GM19455 (cell line): Measurements from ENCODE around the gene ANGPTL4.
A peak's percentile ranks its signal among the peaks of the same experiment; 100 is the strongest.
"Not testable (repeated sequence)": the region's sequence is repeated elsewhere in the genome, so short reads cannot be mapped to it uniquely, and the experiment has no call there.

Experiments used
- ATAC-seq: cut with Tn5 transposase; IDR thresholded peaks from one replicate; pipeline ENCODE4 v1.9.1; 2021; ENCODE audit not compliant: unreplicated experiment

The ANGPTL4 gene

DNA sequence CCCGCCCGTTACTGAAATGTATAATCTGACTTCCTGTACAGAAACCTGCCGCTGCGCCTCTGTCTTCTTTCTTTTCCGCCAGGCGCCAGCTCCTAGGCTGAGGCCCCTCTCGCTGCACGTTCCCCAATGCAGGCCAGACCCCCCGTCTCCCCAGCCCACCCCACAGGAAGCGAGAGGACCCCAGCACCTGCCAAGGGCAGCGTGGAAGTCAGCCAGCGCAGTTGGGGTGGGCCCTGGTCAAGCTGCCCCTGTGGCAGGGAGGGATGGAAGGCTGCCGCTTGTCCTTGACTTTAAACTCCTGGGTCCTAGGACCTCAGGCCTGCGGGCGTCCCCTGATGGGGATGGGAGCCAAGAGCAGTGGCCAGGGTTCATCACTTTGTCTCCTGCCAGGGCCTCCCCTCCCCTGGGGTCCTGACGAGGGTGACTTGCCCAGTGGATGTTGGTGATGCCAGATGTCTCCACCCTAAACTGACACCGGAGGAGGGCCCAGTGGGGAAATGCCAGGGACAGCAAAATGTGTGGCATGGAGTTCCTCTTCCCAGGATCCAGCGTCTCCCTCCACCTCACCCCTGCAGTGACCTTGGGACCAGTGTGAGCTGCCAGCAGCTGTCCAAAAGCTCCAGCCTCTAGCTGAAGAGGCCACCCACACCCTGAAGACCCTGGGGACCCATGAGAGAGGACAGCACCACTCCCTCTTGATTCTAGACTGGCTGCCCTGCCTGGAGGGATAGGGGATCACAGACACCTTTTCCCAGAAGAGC lies 40.6 kb downstream of the ANGPTL4 start:
- no peak for ATAC-seq

GRCh38 chr19:8410718-8411117 lies 46.8 kb downstream of the ANGPTL4 start:
- ATAC-seq = not testable (repeated sequence)

GRCh38 chr19:8412783-8413628 lies 49.1 kb downstream of the ANGPTL4 start, which contains the start of gene MARCHF2:
TSS of gene MARCHF2 (plus strand) at chr19:8413305. CDS start at chr19:8421841, 8,536 bp downstream.
- peak; percentile 98 for ATAC-seq

GRCh38 chr19:8413629-8413995 lies 49.7 kb downstream of the ANGPTL4 start:
- ATAC-seq = no peak

DNA sequence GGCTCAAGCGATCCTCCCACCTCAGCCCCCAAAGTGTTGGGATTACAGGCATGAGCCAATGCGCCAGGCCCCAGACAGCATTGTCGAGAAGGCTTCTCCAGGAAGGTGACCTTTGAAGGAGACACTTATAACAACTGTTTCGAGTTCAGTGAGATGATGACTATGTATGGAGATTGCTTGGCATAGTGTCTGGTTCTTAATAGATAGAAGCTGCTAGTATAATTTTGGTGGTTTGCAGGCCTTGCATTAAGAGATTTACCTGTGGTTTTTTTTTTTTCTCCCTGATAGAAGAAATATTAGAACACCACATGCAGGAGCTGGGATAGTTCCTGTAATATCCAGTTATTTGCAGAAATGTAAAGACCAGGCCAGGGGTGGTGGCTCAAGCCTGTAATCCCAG lies 52.8 kb downstream of the ANGPTL4 start:
- no peak for ATAC-seq

- ATAC-seq = no peak
Observed at GRCh38 chr19:8421484-8422461, 57.8 kb downstream of the ANGPTL4 start.

DNA sequence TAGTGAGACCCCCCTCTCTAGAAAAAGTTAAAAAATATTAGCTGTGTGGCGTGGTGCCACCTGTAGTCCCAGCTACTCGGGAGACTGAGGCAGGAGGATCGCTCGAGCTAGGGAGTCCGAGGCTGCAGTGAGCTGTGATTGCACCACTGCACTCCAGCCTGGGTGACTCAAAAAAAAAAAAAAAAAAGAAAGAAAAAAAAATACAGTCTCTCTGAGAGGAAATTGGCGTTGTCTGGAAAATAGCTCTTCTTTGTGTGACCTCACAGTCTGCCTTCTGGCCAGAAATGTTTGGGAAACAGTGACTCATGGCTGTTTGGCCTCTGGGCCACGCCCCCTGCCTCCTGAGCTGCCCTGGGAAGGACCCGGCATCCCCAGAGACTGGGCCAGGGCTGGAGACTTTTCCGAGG lies 59.9 kb downstream of the ANGPTL4 start:
- no peak for ATAC-seq
